Gastrocnemius medialis (tissue), 4 donors: ENCODE results near the gene RPS6KA2. TPM values are rescaled to one million over a fixed set of nuclear protein-coding genes. Genes with fewer than 3 reads are reported as not detected.

Experiments
- ATAC-seq, 2 donors: fragments of 150-250 bp; one replicate each; pipeline ENCODE4 v1.9.1; 2016
- DNase-seq, 2 donors: peaks; one replicate each; pipeline ENCODE4 v3.0.0-alpha.2; 2019
- H3K27ac ChIP-seq, 4 donors: fragments of 200-600 bp; sonication (generic); 1 replicate in 1 of 4; 2 replicates in 3 of 4; pipeline ENCODE4 v1.5.1; 2016 to 2018; ENCODE audit warnings: mild to moderate bottlenecking in 2 of 4, moderate library complexity in 1 of 4
- H3K27me3 ChIP-seq, 3 donors: fragments of 200-600 bp; sonication (generic) in 2 of 3; 1 replicate in 1 of 3; 2 replicates in 2 of 3; pipeline versions ENCODE4 v1.5.1 to v1.6.0; 2016 to 2019; ENCODE audit warnings: mild to moderate bottlenecking in 1 of 3, moderate library complexity in 1 of 3
- H3K36me3 ChIP-seq, 2 donors: fragments of 200-600 bp; sonication (generic) in 1 of 2; one replicate each; pipeline ENCODE4 v1.5.1; 2017 to 2018
- H3K4me1 ChIP-seq, 2 donors: fragments of 200-600 bp; sonication (generic) in 1 of 2; one replicate each; pipeline ENCODE4 v1.5.1; 2016 to 2017; ENCODE audit warnings: mild to moderate bottlenecking in 2 of 2
- H3K4me3 ChIP-seq, 4 donors: fragments of 200-600 bp; sonication (generic) in 3 of 4; 1 replicate in 1 of 4; 2 replicates in 3 of 4; pipeline ENCODE4 v1.5.1; 2016 to 2019; ENCODE audit warnings: mild to moderate bottlenecking in 2 of 4
- H3K9me3 ChIP-seq, 3 donors: fragments of 200-600 bp; sonication (generic) in 2 of 3; 1 replicate in 1 of 3; 2 replicates in 2 of 3; pipeline ENCODE4 v1.5.1; 2016 to 2019
- POLR2A ChIP-seq, 2 donors: fragments of 450-650 bp; IDR thresholded peaks; one replicate each; pipeline ENCODE4 v1.6.1; 2017; ENCODE audit warnings: antibody characterized with exemption in 2 of 2, mild to moderate bottlenecking in 2 of 2, moderate library complexity in 2 of 2
- in situ Hi-C, 4 donors: fragments of 200-750 bp; cut with MboI; loops; one replicate each; pipeline versions ENCODE4 v1.15.0 to v1.8.0; 2017; ENCODE audit warnings: low sequenced_read_pairs in 4 of 4
- intact Hi-C: fragments of 100-400 bp; cut with DNase I; formaldehyde crosslinking; loops from one replicate; pipeline ENCODE4 v1.15.1; 2023; ENCODE audit warnings: low total_unique reads
- total RNA-seq, 4 donors: library from RNA; depleted of rRNA; stranded (reverse); fragments of >200 nt; gene quantifications; one replicate each; pipeline versions ENCODE4 v1.1.0 to v1.2.3, GENCODE V29; 2016
- TF ChIP-seq, protein P1 (sequence below), 5 experiments: fragments of 450-650 bp in 3 of 5; fragments of 200-600 bp in 2 of 5; sonication (generic) in 2 of 5; IDR thresholded peaks in 4 of 5; conservative IDR thresholded peaks in 1 of 5; 1 replicate in 4 of 5; 2 replicates in 1 of 5; pipeline ENCODE4 v1.5.1; 2016 to 2019; ENCODE audit warnings: antibody characterized with exemption in 5 of 5, mild to moderate bottlenecking in 3 of 5, moderate library complexity in 3 of 5

RPS6KA2 gene
- total RNA-seq, 4 donors from 2014 or later = 18.7 to 35.7 (median 27.4) TPM

- in situ Hi-C loops = no loop called here
- no peaks in the 10 kb centered on the region for H3K27me3 ChIP-seq
- intact Hi-C loops = no loop called here
- TF ChIP-seq, protein P1, sequence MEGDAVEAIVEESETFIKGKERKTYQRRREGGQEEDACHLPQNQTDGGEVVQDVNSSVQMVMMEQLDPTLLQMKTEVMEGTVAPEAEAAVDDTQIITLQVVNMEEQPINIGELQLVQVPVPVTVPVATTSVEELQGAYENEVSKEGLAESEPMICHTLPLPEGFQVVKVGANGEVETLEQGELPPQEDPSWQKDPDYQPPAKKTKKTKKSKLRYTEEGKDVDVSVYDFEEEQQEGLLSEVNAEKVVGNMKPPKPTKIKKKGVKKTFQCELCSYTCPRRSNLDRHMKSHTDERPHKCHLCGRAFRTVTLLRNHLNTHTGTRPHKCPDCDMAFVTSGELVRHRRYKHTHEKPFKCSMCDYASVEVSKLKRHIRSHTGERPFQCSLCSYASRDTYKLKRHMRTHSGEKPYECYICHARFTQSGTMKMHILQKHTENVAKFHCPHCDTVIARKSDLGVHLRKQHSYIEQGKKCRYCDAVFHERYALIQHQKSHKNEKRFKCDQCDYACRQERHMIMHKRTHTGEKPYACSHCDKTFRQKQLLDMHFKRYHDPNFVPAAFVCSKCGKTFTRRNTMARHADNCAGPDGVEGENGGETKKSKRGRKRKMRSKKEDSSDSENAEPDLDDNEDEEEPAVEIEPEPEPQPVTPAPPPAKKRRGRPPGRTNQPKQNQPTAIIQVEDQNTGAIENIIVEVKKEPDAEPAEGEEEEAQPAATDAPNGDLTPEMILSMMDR (IDR thresholded peaks at IDR 0.05 in 4 of 5, conservative IDR thresholded peaks at IDR 0.05 in 1 of 5) = no peak
- no peak for TF ChIP-seq POLR2A (IDR thresholded peaks at IDR 0.05)
- ATAC-seq (no peak), DNase-seq (no peak)
- H3K36me3 ChIP-seq = peaks cover 0 to 32% of the 10 kb centered on the region in 2 donors
- H3K4me3 ChIP-seq = no peak overlapping the region
- no peak overlapping the region for H3K27ac ChIP-seq
- no peaks in the 10 kb centered on the region for H3K4me1 ChIP-seq
- no peaks in the 10 kb centered on the region for H3K9me3 ChIP-seq
Observed at GRCh38 chr6:166448432-166448831, 178.6 kb downstream of the RPS6KA2 start.

GRCh38 chr6:166446567-166447065, 180.4 kb downstream of the RPS6KA2 start:
- Histone ChIP-seq H3K27ac (no peak overlapping the region), H3K36me3 (peaks cover 0 to 32% of the 10 kb centered on the region in 2 donors), H3K4me1 (no peaks in the 10 kb centered on the region), H3K4me3 (no peak overlapping the region), H3K9me3 (no peaks in the 10 kb centered on the region), H3K27me3 (no peaks in the 10 kb centered on the region)
- DNase-seq = no peak
- TF ChIP-seq, protein P1 (IDR thresholded peaks at IDR 0.05 in 4 of 5, conservative IDR thresholded peaks at IDR 0.05 in 1 of 5) = no peak
- TF ChIP-seq POLR2A (IDR thresholded peaks at IDR 0.05) = no peak
- intact Hi-C loops = no loop called here
- no peak for ATAC-seq
- in situ Hi-C loops = no loop called here

DNA sequence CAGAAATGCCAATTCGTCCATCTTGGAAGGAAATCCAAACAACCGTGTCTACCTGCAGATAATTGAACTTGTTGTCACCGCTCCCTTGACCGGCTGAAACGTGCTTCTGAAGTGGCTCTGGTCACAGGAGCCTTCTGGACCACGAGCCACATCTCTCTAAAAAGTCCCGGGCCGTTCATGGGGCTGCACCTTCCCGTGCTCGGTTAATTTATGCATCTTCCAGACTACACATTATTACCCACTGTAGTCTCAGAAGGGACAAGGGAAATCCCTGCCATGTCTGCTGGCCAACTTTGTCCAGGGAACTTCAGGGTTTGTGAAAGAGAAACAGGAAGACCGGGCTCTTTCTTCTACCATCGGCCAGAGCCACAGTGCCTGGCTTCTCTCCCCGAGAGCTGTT, 180.9 kb downstream of the RPS6KA2 start:
- in situ Hi-C loops (no loop called here), intact Hi-C loops (no loop called here)
- H3K27ac ChIP-seq = no peak overlapping the region
- no peaks in the 10 kb centered on the region for H3K27me3 ChIP-seq
- H3K4me1 ChIP-seq = no peaks in the 10 kb centered on the region
- ATAC-seq (no peak), DNase-seq (no peak)
- peaks cover 0 to 32% of the 10 kb centered on the region in 2 donors for H3K36me3 ChIP-seq
- H3K4me3 ChIP-seq = no peak overlapping the region
- TF ChIP-seq, protein P1 (IDR thresholded peaks at IDR 0.05 in 4 of 5, conservative IDR thresholded peaks at IDR 0.05 in 1 of 5) = no peak
- TF ChIP-seq POLR2A (IDR thresholded peaks at IDR 0.05) = no peak
- no peaks in the 10 kb centered on the region for H3K9me3 ChIP-seq

GRCh38 chr6:166444446-166444845, 182.6 kb downstream of the RPS6KA2 start:
- intact Hi-C loops (no loop called here), in situ Hi-C loops (no loop called here)
- Histone ChIP-seq H3K36me3 (peaks cover 0 to 26% of the 10 kb centered on the region in 2 donors), H3K27ac (no peak overlapping the region), H3K27me3 (no peaks in the 10 kb centered on the region), H3K4me1 (no peaks in the 10 kb centered on the region), H3K4me3 (no peak overlapping the region), H3K9me3 (no peaks in the 10 kb centered on the region)
- TF ChIP-seq, protein P1 (IDR thresholded peaks at IDR 0.05 in 4 of 5, conservative IDR thresholded peaks at IDR 0.05 in 1 of 5) = no peak
- TF ChIP-seq POLR2A (IDR thresholded peaks at IDR 0.05) = no peak
- ATAC-seq (no peak), DNase-seq (no peak)

GRCh38 chr6:166443166-166443565, 183.9 kb downstream of the RPS6KA2 start:
- Histone ChIP-seq H3K4me3 (no peak overlapping the region), H3K27me3 (no peaks in the 10 kb centered on the region), H3K4me1 (no peaks in the 10 kb centered on the region), H3K27ac (no peak overlapping the region), H3K9me3 (no peaks in the 10 kb centered on the region), H3K36me3 (peaks cover 0 to 14% of the 10 kb centered on the region in 2 donors)
- intact Hi-C loops (no loop called here), in situ Hi-C loops (no loop called here)
- ATAC-seq = no peak
- TF ChIP-seq, protein P1 (IDR thresholded peaks at IDR 0.05 in 4 of 5, conservative IDR thresholded peaks at IDR 0.05 in 1 of 5) = no peak
- TF ChIP-seq POLR2A (IDR thresholded peaks at IDR 0.05) = no peak
- no peak for DNase-seq
